CD14-positive monocyte (primary cell): ENCODE measurements around the gene SNRPD1. TPM values are rescaled to one million over a fixed set of nuclear protein-coding genes. Genes with fewer than 3 reads are reported as not detected.
A peak's percentile ranks its signal among the peaks of the same experiment; 100 is the strongest.

Experiments used
- DNase-seq, 3 donors: peaks; one replicate each; pipeline ENCODE4 v3.0.0-alpha.2; 2011 to 2022
- H2AFZ ChIP-seq: 2 replicates; pipeline ENCODE4 v1.6.0; 2012; ENCODE audit warnings: mild to moderate bottlenecking, low read depth, low read length, inconsistent platforms; ENCODE audit not compliant: insufficient read depth, poor library complexity, severe bottlenecking
- H3K27ac ChIP-seq, 2 donors: 1 replicate in 1 of 2; 2 replicates in 1 of 2; pipeline ENCODE4 v1.5.1; 2012 to 2013; ENCODE audit warnings: low read length in 2 of 2, control low read depth in 1 of 2, inconsistent platforms in 1 of 2, low read depth in 1 of 2, mild to moderate bottlenecking in 1 of 2
- H3K27me3 ChIP-seq, 2 donors: one replicate each; pipeline versions ENCODE4 v1.6.0 to v1.6.1; 2011 to 2013; ENCODE audit warnings: low read length in 2 of 2; ENCODE audit not compliant: control insufficient read depth in 2 of 2, insufficient read depth in 2 of 2
- H3K36me3 ChIP-seq, 2 donors: replicated peaks in 1 of 2; 1 replicate in 1 of 2; 2 replicates in 1 of 2; pipeline versions ENCODE4 v1.5.1 to v1.6.1; 2012 to 2013; ENCODE audit warnings: low read length in 2 of 2, control low read depth in 1 of 2, inconsistent platforms in 1 of 2, mild to moderate bottlenecking in 1 of 2; ENCODE audit not compliant: insufficient read depth in 2 of 2, control insufficient read depth in 1 of 2
- H3K4me1 ChIP-seq, 2 donors: 1 replicate in 1 of 2; 2 replicates in 1 of 2; pipeline versions ENCODE4 v1.5.1 to v1.6.1; 2012 to 2013; ENCODE audit warnings: low read length in 2 of 2, control low read depth in 1 of 2, inconsistent platforms in 1 of 2, mild to moderate bottlenecking in 1 of 2, moderate library complexity in 1 of 2; ENCODE audit not compliant: insufficient read depth in 2 of 2, control insufficient read depth in 1 of 2
- H3K4me2 ChIP-seq: replicated peaks from 2 replicates; pipeline ENCODE3; 2012; ENCODE audit warnings: low read length, moderate library complexity, mild to moderate bottlenecking; ENCODE audit not compliant: poor library complexity, severe bottlenecking; ENCODE audit errors: extremely low read depth
- H3K4me3 ChIP-seq, 3 experiments: fragments of 200-600 bp in 1 of 3; sonication (generic) in 1 of 3; replicated peaks in 1 of 3; 1 replicate in 2 of 3; 2 replicates in 1 of 3; pipeline ENCODE4 v1.5.1; 2011 to 2013; ENCODE audit warnings: low read length in 3 of 3, mild to moderate bottlenecking in 3 of 3, control low read depth in 2 of 3, low read depth in 2 of 3, inconsistent platforms in 1 of 3, moderate library complexity in 1 of 3
- H3K79me2 ChIP-seq: 2 replicates; pipeline ENCODE4 v1.6.0; 2012; ENCODE audit warnings: mild to moderate bottlenecking, control low read depth, inconsistent platforms, low read length, moderate library complexity; ENCODE audit not compliant: insufficient read depth
- H3K9ac ChIP-seq: 2 replicates; pipeline ENCODE4 v1.6.0; 2017; ENCODE audit warnings: low read length, mild to moderate bottlenecking; ENCODE audit not compliant: insufficient read depth, poor library complexity, severe bottlenecking
- H3K9me3 ChIP-seq, 2 donors: replicated peaks in 1 of 2; 1 replicate in 1 of 2; 2 replicates in 1 of 2; pipeline versions ENCODE4 v1.5.1 to v1.6.1; 2012 to 2013; ENCODE audit warnings: low read length in 2 of 2, control low read depth in 1 of 2; ENCODE audit not compliant: control insufficient read depth in 1 of 2, insufficient read depth in 1 of 2
- H4K20me1 ChIP-seq: 2 replicates; pipeline ENCODE4 v1.6.0; 2012; ENCODE audit warnings: mild to moderate bottlenecking, low read length, control low read depth, moderate library complexity; ENCODE audit not compliant: insufficient read depth
- H3K27ac Mint-ChIP-seq, 7 donors: one replicate each; pipeline ENCODE4 v1.8.0; 2020; ENCODE audit warnings: mild to moderate bottlenecking in 7 of 7, mixed read lengths in 7 of 7, moderate library complexity in 6 of 7, inconsistent platforms in 2 of 7
- H3K27me3 Mint-ChIP-seq, 3 donors: one replicate each; pipeline ENCODE4 v1.8.0; 2021 to 2022; ENCODE audit warnings: low read depth in 3 of 3, mild to moderate bottlenecking in 3 of 3, mixed read lengths in 3 of 3, moderate library complexity in 3 of 3, inconsistent platforms in 1 of 3
- H3K36me3 Mint-ChIP-seq, 2 donors: one replicate each; pipeline ENCODE4 v1.8.0; 2020; ENCODE audit warnings: mixed read lengths in 2 of 2, inconsistent platforms in 1 of 2, mild to moderate bottlenecking in 1 of 2
- H3K4me1 Mint-ChIP-seq: one replicate; pipeline ENCODE4 v1.8.0; 2020; ENCODE audit warnings: mild to moderate bottlenecking, mixed read lengths
- H3K4me3 Mint-ChIP-seq, 2 donors: one replicate each; pipeline ENCODE4 v1.8.0; 2020; ENCODE audit warnings: mild to moderate bottlenecking in 2 of 2, mixed read lengths in 2 of 2, moderate library complexity in 1 of 2
- H3K9me3 Mint-ChIP-seq, 7 donors: one replicate each; pipeline ENCODE4 v1.8.0; 2020 to 2022; ENCODE audit warnings: mixed read lengths in 7 of 7, mild to moderate bottlenecking in 6 of 7, moderate library complexity in 6 of 7, inconsistent platforms in 2 of 7
- CTCF ChIP-seq: fragments of 200-600 bp; IDR thresholded peaks from one replicate; pipeline ENCODE4 v1.8.0; 2022; ENCODE audit warnings: antibody characterized with exemption, mild to moderate bottlenecking
- WGBS: methylation state at CpG from one replicate; pipeline ENCODE4 v1.1.5; 2013; ENCODE audit warnings: missing lambda C conversion rate; ENCODE audit not compliant: insufficient coverage; 5-methylcytosine and 5-hydroxymethylcytosine counted together
- intact Hi-C, 2 donors: fragments of 100-400 bp; cut with micrococcal nuclease; formaldehyde crosslinking; loops; one replicate each; pipeline versions ENCODE4 v1.15.0 to v1.15.1; 2023
- polyA plus RNA-seq, 3 donors: library from polyadenylated mRNA; depleted of rRNA in 1 of 3; unstranded in 2 of 3; stranded (reverse) in 1 of 3; fragments of 300-500 nt in 2 of 3; fragments of >200 nt in 1 of 3; fragmentation: Illumina TruSeq in 2 of 3; gene quantifications; 1 replicate in 2 of 3; 2 replicates in 1 of 3; pipeline ENCODE4 v1.2.3, GENCODE V29; 2012 to 2021

The SNRPD1 gene
- polyA plus RNA-seq, 3 donors = 13.0 to 56.7 (median 50.9) TPM

GRCh38 chr18:21598726-21599584 is 13.2 kb upstream of the SNRPD1 start:
- Histone ChIP-seq H3K27me3 (no peaks in the 10 kb centered on the region), H3K4me1 (peaks cover 32 to 37% of the 10 kb centered on the region in 2 donors), H3K9me3 (no peaks in the 10 kb centered on the region), H2AFZ (peak overlapping the region; percentile 89), H4K20me1 (peaks cover 38% of the 10 kb centered on the region), H3K79me2 (peaks cover 57% of the 10 kb centered on the region), H3K27ac (peak overlapping the region; percentile 100), H3K36me3 (no peaks in the 10 kb centered on the region), H3K9ac (peak overlapping the region; percentile 99), H3K4me2 (peak overlapping the region; percentile 98), H3K4me3 (peak overlapping the region; percentile 59 to 100 (median 92))
- peak overlapping the region in 5 of 7 donors; percentile 53 to 99 (median 97) for H3K27ac Mint-ChIP-seq
- no peak for TF ChIP-seq CTCF
- peak overlapping the region; percentile 95 to 99 for H3K4me3 Mint-ChIP-seq
- DNase-seq = no peak
- peaks cover 31% of the 10 kb centered on the region for H3K4me1 Mint-ChIP-seq
- H3K36me3 Mint-ChIP-seq = peaks cover 2 to 7% of the 10 kb centered on the region in 2 donors
- peaks cover 0 to 3% (median 0%) of the 10 kb centered on the region in 7 donors for H3K9me3 Mint-ChIP-seq
- WGBS = 40% methylated on average over 2 of the region's 18 CpGs
- intact Hi-C loops = no loop called here
- H3K27me3 Mint-ChIP-seq = peaks cover 0 to 4% (median 0%) of the 10 kb centered on the region in 3 donors

- Histone ChIP-seq H3K4me3 (peak overlapping the region; percentile 59 to 100 (median 92)), H3K27me3 (no peaks in the 10 kb centered on the region), H2AFZ (peak overlapping the region; percentile 89), H3K4me2 (peak overlapping the region; percentile 98), H3K9me3 (no peaks in the 10 kb centered on the region), H3K27ac (peak overlapping the region; percentile 100), H3K4me1 (peaks cover 32 to 37% of the 10 kb centered on the region in 2 donors), H3K36me3 (no peaks in the 10 kb centered on the region), H3K79me2 (peaks cover 48% of the 10 kb centered on the region), H3K9ac (peak overlapping the region; percentile 99), H4K20me1 (peaks cover 37% of the 10 kb centered on the region)
- under 1% methylated on average over 52 of the region's 67 CpGs for WGBS
- peak overlapping the region; percentile 95 to 99 for H3K4me3 Mint-ChIP-seq
- peak overlapping the region; percentile 97 to 100 (median 99) for H3K27ac Mint-ChIP-seq
- H3K27me3 Mint-ChIP-seq = peaks cover 0 to 6% (median 0%) of the 10 kb centered on the region in 3 donors
- peaks cover 34% of the 10 kb centered on the region for H3K4me1 Mint-ChIP-seq
- no peak for TF ChIP-seq CTCF
- peak in 2 of 3 donors; percentile 20 to 24 for DNase-seq
- intact Hi-C loops = loop anchor here (5.0 kb wide), 2 partner anchors 102 to 142 kb away; partner anchors contain the start of genes ABHD3 (in 1 of the 2) and MIB1 (in 1 of the 2)
- H3K36me3 Mint-ChIP-seq = peaks cover 2 to 3% of the 10 kb centered on the region in 2 donors
- peaks cover 0 to 2% (median 0%) of the 10 kb centered on the region in 7 donors for H3K9me3 Mint-ChIP-seq
These were observed 12.3 kb upstream of the SNRPD1 start for GRCh38 chr18:21599585-21600525.
